ENCODE measurements around the gene DCST1. TPM values are rescaled to one million over a fixed set of nuclear protein-coding genes. Genes with fewer than 3 reads are reported as not detected.
A peak's percentile ranks its signal among the peaks of the same experiment; 100 is the strongest.

DCST1 gene
- total RNA-seq, 4 donors from 2014 or later, result 0.19 TPM; not detected in 3

- Histone ChIP-seq H3K36me3 (peaks cover 0 to 58% (median 16%) of the 10 kb centered on the region in 3 donors), H3K27me3 (no peaks in the 10 kb centered on the region), H3K4me3 (peak overlapping the region; percentile 46 to 93 (median 73)), H3K9me3 (no peaks in the 10 kb centered on the region), H3K27ac (peak overlapping the region; percentile 84 to 92 (median 91)), H3K4me1 (peaks cover 31 to 48% (median 33%) of the 10 kb centered on the region in 3 donors)
- TF ChIP-seq POLR2A (IDR thresholded peaks at IDR 0.05), result no peak
- peak; percentile 86 to 94 (median 90) for TF ChIP-seq CTCF (IDR thresholded peaks at IDR 0.05)
- 6 to 16% methylated on average over 7 to 13 of the region's 46 CpGs for WGBS, 2 donors
- DNase-seq, result no peak
- intact Hi-C loops (cut with DNase I), result loop anchor here (2.0 to 10.0 kb wide), 2 partner anchors 22 to 98 kb away; partner anchors contain the start of gene PYGO2
Observed at GRCh38 chr1:155062702-155063411, 29.2 kb downstream of the DCST1 start.

- Histone ChIP-seq H3K9me3 (no peaks in the 10 kb centered on the region), H3K36me3 (peaks cover 0 to 57% (median 8%) of the 10 kb centered on the region in 3 donors), H3K27me3 (no peaks in the 10 kb centered on the region), H3K4me1 (peaks cover 31 to 48% (median 33%) of the 10 kb centered on the region in 3 donors), H3K4me3 (peak within 1 kb of the TSS; percentile 46 to 93 (median 73)), H3K27ac (peak within 1 kb of the TSS; percentile 84 to 92 (median 91))
- peak; percentile 49 for DNase-seq
- 0% methylated on average over 13 to 39 of the region's 57 CpGs for WGBS, 2 donors
- no peak for TF ChIP-seq CTCF (IDR thresholded peaks at IDR 0.05)
- TF ChIP-seq POLR2A (IDR thresholded peaks at IDR 0.05), result peak in 2 of 4 donors; percentile 59 to 68
- intact Hi-C loops (cut with DNase I), result loop anchor here (2.0 to 10.0 kb wide), 2 partner anchors 21 to 99 kb away; partner anchors contain the start of gene PYGO2
Observed at GRCh38 chr1:155063550-155064110, 30.0 kb downstream of the DCST1 start, which contains the start of gene EFNA4. EFNA4 (plus strand) TSS chr1:155063740; CDS start chr1:155063824, 84 bp downstream.

- no peak for DNase-seq
- H3K9me3 ChIP-seq, result no peaks in the 10 kb centered on the region
- peak overlapping the region; percentile 84 to 92 (median 91) for H3K27ac ChIP-seq
- TF ChIP-seq POLR2A (IDR thresholded peaks at IDR 0.05) (no peak), CTCF (IDR thresholded peaks at IDR 0.05) (no peak)
- H3K36me3 ChIP-seq, result peaks cover 0 to 57% (median 6%) of the 10 kb centered on the region in 3 donors
- intact Hi-C loops (cut with DNase I), result loop anchor here (10.0 kb wide), 1 partner anchor 99 kb away; the partner anchor contains the start of gene PYGO2
- peak overlapping the region; percentile 46 to 93 (median 73) for H3K4me3 ChIP-seq
- H3K4me1 ChIP-seq, result peaks cover 31 to 48% (median 33%) of the 10 kb centered on the region in 3 donors
- no peaks in the 10 kb centered on the region for H3K27me3 ChIP-seq
- WGBS, 2 donors, result 12 to 36% methylated on average over 3 to 10 of the region's 14 CpGs
Observed at GRCh38 chr1:155064111-155064831, 30.6 kb downstream of the DCST1 start.

- intact Hi-C loops (cut with DNase I), result loop anchor here (10.0 kb wide), 1 partner anchor 100 kb away; the partner anchor contains the start of gene PYGO2
- DNase-seq, result no peak
- Histone ChIP-seq H3K4me1 (peaks cover 33 to 55% (median 33%) of the 10 kb centered on the region in 3 donors), H3K4me3 (no peak overlapping the region), H3K27ac (no peak overlapping the region), H3K9me3 (no peaks in the 10 kb centered on the region), H3K27me3 (no peaks in the 10 kb centered on the region), H3K36me3 (peaks cover 0 to 57% (median 0%) of the 10 kb centered on the region in 3 donors)
- TF ChIP-seq CTCF (IDR thresholded peaks at IDR 0.05) (no peak), POLR2A (IDR thresholded peaks at IDR 0.05) (no peak)
- 69 to 80% methylated on average over 5 of the region's 5 CpGs for WGBS, 2 donors
Observed at GRCh38 chr1:155064832-155065429, 31.3 kb downstream of the DCST1 start.

Measured in esophagus squamous epithelium (tissue), 5 donors.